Activated T-cell treated with anti-CD3 and anti-CD28 coated beads, Interleukin-2, amount 50 U/mL, for 24 hours (primary cell): Measurements from ENCODE around the gene BTBD9.

Source experiments
- DNase-seq: peaks from one replicate; pipeline ENCODE4 v3.0.0-alpha.2; 2020
- H3K27ac Mint-ChIP-seq: 2 replicates; pipeline ENCODE4 v1.8.0; 2020; ENCODE audit warnings: mild to moderate bottlenecking, mixed read lengths
- H3K27me3 Mint-ChIP-seq: 2 replicates; pipeline ENCODE4 v1.8.0; 2020; ENCODE audit warnings: mixed read lengths
- H3K36me3 Mint-ChIP-seq: 2 replicates; pipeline ENCODE4 v1.8.0; 2020; ENCODE audit warnings: low read depth, mixed read lengths
- H3K4me1 Mint-ChIP-seq: 2 replicates; pipeline ENCODE4 v1.8.0; 2020; ENCODE audit warnings: low read depth, mixed read lengths
- H3K4me3 Mint-ChIP-seq: 2 replicates; pipeline ENCODE4 v1.8.0; 2020; ENCODE audit warnings: mild to moderate bottlenecking, moderate library complexity, mixed read lengths
- H3K9me3 Mint-ChIP-seq: 2 replicates; pipeline ENCODE4 v1.8.0; 2020; ENCODE audit warnings: mixed read lengths

Gene BTBD9

DNA sequence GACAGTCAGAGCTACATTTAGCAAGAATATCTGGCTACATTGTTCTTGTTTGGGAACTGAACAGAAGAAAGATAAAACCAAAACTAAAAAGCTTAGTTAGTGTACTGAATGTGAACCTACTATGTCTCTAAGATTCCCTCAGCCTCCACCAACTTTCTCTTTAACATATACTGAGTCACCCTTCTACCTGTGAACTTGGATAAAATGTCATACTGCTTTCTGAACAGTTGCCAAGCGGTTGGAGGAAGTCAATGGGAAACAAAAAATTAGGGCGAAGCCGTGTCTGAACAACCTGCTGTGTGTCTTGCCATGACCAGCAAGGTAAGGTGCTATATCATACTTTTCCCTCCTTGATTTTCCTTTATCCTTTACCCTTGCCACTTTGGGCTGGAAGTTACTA, 243.5 kb downstream of the BTBD9 start:
- no peaks in the 10 kb centered on the region for H3K9me3 Mint-ChIP-seq
- H3K27ac Mint-ChIP-seq: no peak overlapping the region
- peaks cover 2% of the 10 kb centered on the region for H3K36me3 Mint-ChIP-seq
- no peak overlapping the region for H3K4me3 Mint-ChIP-seq
- H3K4me1 Mint-ChIP-seq: peaks cover 6% of the 10 kb centered on the region
- DNase-seq: no peak
- no peaks in the 10 kb centered on the region for H3K27me3 Mint-ChIP-seq

DNA sequence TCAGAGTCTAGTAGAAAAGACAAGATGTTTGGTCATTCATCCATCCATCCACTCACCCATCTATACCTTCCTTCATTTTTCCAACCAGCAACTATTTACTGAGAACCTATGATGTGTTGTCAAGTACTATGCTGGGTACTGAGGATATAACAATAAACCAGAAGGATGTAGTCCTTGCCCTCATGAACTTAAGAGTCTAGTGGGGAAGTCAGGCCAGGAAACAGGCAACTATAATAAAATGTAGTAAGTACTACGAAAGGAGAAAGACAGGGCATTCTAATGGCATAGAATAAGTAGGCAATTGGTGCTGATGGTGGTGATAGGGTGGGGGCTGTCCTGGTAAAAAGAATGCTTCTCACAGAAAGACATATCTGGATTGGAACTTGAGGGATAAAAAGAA, 245.7 kb downstream of the BTBD9 start:
- no peak for DNase-seq
- no peak overlapping the region for H3K27ac Mint-ChIP-seq
- no peak overlapping the region for H3K4me3 Mint-ChIP-seq
- peaks cover 2% of the 10 kb centered on the region for H3K36me3 Mint-ChIP-seq
- no peaks in the 10 kb centered on the region for H3K27me3 Mint-ChIP-seq
- H3K4me1 Mint-ChIP-seq: peaks cover 9% of the 10 kb centered on the region
- H3K9me3 Mint-ChIP-seq: no peaks in the 10 kb centered on the region

DNA sequence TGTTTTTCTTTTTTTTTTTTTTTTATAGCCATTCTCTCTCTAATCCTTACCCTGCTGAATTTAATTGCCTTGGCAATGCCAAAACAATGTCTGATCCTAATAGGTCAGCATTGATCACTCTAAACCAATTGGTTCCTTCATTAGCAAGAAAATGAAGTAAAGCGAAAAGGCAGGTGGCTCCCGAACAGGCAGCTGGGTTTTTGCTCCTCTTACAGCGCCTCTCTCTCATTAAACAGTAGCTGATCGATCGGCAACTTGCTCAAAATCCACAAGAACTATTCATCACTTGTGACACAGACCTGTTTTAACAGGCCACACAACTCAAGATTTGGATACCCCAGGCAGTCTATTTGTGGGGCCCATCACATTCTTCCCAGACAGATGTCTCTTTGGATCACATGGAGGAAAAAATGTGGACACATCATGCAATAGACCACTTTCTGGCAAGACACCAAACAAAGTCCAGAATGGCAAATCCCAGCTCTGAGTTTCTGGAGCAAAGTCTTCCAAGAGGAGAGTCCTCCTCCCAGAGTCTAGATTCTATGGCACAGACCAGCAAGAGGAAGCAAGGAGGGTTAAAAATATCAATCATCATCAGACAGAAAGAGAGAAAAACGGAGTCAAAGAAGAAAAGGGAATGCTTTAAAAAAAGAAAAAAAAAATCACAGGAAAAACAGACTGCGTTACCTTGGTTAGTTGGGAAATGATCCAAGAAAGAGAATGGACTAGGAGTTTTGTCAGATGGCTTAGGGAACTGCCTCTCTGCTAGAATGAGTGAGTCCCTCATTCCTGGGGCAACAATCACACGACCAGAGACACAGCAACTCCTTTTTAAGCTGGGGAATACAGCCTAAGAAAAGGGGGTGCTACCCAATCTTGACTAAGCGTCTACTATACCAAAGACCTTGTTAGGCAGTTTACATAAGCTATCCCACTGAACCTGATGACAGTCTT, 247.8 kb downstream of the BTBD9 start:
- no peak for DNase-seq
- Mint-ChIP-seq H3K4me1 (peaks cover 9% of the 10 kb centered on the region), H3K36me3 (peaks cover 2% of the 10 kb centered on the region), H3K9me3 (no peaks in the 10 kb centered on the region), H3K27ac (no peak overlapping the region), H3K4me3 (no peak overlapping the region), H3K27me3 (no peaks in the 10 kb centered on the region)

DNA sequence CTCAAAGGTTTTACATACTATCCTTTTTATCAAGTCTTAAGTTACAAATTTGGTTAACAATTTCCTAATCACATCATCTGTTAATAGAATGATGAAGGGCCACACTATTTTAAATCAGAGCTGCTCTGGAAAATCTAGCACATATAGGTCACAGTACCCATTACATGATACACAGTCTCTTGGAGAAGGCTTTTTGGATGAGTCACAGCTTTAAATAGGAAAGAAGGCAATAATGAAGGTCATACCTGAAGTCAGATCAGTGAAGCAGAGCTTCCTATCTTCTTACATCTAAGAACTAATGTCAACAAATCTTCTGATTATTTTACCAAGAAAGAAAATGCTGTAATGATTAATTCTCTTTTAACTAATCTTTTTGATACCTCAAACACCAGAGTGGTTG, 248.5 kb downstream of the BTBD9 start:
- Mint-ChIP-seq H3K27me3 (no peaks in the 10 kb centered on the region), H3K9me3 (no peaks in the 10 kb centered on the region), H3K4me1 (peaks cover 9% of the 10 kb centered on the region), H3K27ac (no peak overlapping the region), H3K36me3 (peaks cover 2% of the 10 kb centered on the region), H3K4me3 (no peak overlapping the region)
- no peak for DNase-seq

DNA sequence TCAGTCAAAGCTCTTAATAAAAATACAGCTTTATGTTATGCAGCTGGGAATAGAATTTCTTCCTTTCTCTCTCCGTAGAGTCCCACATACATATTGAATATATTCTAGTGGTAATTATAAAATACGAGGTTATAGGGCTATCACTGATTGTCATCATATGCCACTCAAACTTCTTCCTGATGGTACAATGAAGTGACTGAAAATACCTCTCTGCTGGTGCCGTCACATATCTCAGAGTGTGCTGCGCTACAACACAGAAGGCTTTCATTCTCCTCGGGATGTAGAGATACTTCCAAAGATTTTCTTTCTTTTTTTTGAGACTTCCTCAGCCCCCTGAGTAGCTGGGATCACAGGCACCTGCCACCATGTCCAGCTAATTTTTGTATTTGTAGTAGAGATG, 249.9 kb downstream of the BTBD9 start:
- Mint-ChIP-seq H3K36me3 (peaks cover 2% of the 10 kb centered on the region), H3K4me1 (peaks cover 9% of the 10 kb centered on the region), H3K27ac (no peak overlapping the region), H3K4me3 (no peak overlapping the region), H3K27me3 (no peaks in the 10 kb centered on the region), H3K9me3 (no peaks in the 10 kb centered on the region)
- no peak for DNase-seq

DNA sequence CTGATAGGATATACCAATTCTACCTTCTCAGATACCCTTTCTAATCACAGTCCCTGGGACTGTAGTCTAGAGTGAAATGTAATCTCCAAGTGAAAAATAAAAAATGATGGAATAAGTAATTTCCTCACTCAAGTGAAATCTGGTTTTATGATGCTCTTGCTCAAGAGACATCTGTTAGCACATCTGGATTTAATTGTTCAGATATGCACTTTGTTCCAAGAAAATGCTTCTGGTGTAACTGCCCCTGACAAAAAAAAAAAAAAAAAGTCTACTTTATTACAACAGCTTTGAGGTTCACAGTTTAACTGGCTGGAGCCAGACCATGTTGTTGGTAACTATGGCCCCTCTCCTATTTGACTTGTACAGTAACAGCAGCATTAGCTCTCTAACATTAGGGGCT, 251.8 kb downstream of the BTBD9 start:
- DNase-seq: no peak
- no peaks in the 10 kb centered on the region for H3K27me3 Mint-ChIP-seq
- no peaks in the 10 kb centered on the region for H3K36me3 Mint-ChIP-seq
- H3K9me3 Mint-ChIP-seq: no peaks in the 10 kb centered on the region
- peaks cover 9% of the 10 kb centered on the region for H3K4me1 Mint-ChIP-seq
- H3K4me3 Mint-ChIP-seq: no peak overlapping the region
- H3K27ac Mint-ChIP-seq: no peak overlapping the region

DNA sequence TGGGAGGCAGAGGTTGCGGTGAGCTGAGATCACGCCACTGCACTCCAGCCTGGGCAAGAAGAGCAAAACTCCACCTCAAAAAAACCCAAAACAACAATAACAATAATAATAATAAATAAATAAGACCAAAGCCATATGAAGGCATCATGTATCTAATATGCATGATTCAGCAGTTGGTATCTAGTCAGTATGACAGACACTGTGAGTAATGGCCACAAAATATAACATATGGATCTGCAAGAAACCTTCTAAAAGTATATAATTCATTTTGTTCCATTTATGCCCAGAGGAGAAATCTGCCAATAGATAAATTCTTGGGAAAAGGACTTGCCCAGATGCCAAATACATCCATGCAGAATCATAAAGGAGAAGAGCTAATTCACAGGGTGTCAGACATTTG, 252.3 kb downstream of the BTBD9 start:
- Mint-ChIP-seq H3K27me3 (no peaks in the 10 kb centered on the region), H3K4me3 (no peak overlapping the region), H3K36me3 (no peaks in the 10 kb centered on the region), H3K4me1 (peaks cover 9% of the 10 kb centered on the region), H3K27ac (no peak overlapping the region), H3K9me3 (no peaks in the 10 kb centered on the region)
- DNase-seq: no peak

DNA sequence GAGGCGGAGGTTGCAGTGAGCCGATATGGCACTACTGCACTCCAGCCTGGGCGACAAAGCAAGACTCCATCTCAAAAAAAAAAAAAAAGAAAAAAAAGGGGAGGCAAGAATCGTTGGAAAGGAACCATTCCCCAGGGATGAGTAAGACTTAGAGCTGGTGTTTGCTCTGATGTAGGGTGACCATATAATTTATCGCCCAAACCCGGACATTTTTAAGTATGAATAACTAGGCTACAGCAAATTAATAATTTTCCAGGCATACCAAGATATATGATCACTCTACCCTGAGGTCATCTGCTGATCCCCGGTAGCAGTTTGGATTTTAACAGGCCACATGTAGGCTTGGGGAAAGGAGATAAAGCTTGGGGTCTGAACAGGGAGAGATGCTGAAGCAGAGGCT, 260.9 kb downstream of the BTBD9 start:
- Mint-ChIP-seq H3K4me1 (no peaks in the 10 kb centered on the region), H3K36me3 (no peaks in the 10 kb centered on the region), H3K4me3 (no peak overlapping the region), H3K27ac (no peak overlapping the region), H3K9me3 (no peaks in the 10 kb centered on the region), H3K27me3 (no peaks in the 10 kb centered on the region)
- DNase-seq: no peak

DNA sequence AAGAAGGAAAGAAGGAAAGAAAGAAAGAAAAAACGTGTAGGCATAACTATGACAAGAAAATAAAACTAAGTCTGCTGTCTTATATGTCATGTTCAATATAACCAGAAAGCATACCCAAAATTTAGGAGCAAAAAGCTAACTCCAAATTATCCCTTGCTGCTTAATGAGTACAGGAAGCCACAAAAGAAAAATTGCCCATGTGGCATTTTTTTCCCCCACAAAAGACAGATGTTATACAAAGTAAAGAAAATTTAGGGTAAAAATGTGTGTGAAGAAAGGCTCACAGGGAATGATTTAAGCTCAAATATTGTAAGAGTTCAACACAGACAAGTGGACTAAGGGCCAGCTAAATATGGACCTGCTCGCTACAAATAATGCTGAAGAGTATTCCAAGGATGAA, 263.8 kb downstream of the BTBD9 start:
- no peaks in the 10 kb centered on the region for H3K9me3 Mint-ChIP-seq
- no peaks in the 10 kb centered on the region for H3K27me3 Mint-ChIP-seq
- DNase-seq: no peak
- no peaks in the 10 kb centered on the region for H3K4me1 Mint-ChIP-seq
- no peaks in the 10 kb centered on the region for H3K36me3 Mint-ChIP-seq
- no peak overlapping the region for H3K27ac Mint-ChIP-seq
- H3K4me3 Mint-ChIP-seq: no peak overlapping the region

DNA sequence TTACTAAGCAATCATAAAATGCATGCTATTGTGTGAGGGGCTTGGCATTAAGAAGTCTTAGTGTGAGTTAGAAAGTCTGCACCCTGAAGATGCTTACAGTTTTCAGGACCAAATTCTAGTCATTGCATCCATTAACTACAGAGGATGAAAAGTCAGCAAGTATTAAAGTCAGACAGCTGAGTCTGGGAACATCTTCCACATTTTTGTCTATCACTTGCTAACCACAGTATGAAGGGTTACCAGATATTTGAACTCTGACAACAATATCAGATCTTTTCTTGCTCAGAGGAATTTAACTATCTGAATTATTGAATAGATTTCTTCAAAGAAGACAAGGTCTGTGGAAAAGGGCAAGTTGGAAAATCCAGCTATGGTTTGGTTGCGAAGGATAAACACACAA, 264.4 kb downstream of the BTBD9 start:
- no peak for DNase-seq
- H3K27me3 Mint-ChIP-seq: no peaks in the 10 kb centered on the region
- no peak overlapping the region for H3K4me3 Mint-ChIP-seq
- H3K9me3 Mint-ChIP-seq: no peaks in the 10 kb centered on the region
- H3K4me1 Mint-ChIP-seq: peaks cover 2% of the 10 kb centered on the region
- H3K27ac Mint-ChIP-seq: no peak overlapping the region
- H3K36me3 Mint-ChIP-seq: no peaks in the 10 kb centered on the region

DNA sequence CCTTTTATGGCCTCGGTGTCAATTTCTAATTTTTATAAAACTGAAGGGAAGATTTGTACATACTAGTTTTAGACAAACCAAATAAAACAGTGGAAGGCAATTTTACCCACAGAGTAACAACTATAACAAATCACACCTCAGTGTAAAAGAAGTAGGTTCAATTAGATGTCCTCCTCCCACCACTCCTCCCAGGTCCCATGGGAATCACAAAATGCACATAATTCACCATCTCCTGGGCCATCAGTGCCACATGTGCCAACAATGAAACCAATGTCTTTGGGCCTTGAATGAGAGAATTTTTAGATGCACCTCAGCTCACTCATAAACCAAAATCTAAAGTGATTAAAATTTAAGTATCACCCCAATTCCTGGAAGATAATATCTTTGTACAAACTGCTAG, 267.8 kb downstream of the BTBD9 start:
- no peak overlapping the region for H3K27ac Mint-ChIP-seq
- no peaks in the 10 kb centered on the region for H3K36me3 Mint-ChIP-seq
- H3K9me3 Mint-ChIP-seq: no peaks in the 10 kb centered on the region
- no peak for DNase-seq
- H3K4me3 Mint-ChIP-seq: no peak overlapping the region
- no peaks in the 10 kb centered on the region for H3K27me3 Mint-ChIP-seq
- H3K4me1 Mint-ChIP-seq: peaks cover 6% of the 10 kb centered on the region

DNA sequence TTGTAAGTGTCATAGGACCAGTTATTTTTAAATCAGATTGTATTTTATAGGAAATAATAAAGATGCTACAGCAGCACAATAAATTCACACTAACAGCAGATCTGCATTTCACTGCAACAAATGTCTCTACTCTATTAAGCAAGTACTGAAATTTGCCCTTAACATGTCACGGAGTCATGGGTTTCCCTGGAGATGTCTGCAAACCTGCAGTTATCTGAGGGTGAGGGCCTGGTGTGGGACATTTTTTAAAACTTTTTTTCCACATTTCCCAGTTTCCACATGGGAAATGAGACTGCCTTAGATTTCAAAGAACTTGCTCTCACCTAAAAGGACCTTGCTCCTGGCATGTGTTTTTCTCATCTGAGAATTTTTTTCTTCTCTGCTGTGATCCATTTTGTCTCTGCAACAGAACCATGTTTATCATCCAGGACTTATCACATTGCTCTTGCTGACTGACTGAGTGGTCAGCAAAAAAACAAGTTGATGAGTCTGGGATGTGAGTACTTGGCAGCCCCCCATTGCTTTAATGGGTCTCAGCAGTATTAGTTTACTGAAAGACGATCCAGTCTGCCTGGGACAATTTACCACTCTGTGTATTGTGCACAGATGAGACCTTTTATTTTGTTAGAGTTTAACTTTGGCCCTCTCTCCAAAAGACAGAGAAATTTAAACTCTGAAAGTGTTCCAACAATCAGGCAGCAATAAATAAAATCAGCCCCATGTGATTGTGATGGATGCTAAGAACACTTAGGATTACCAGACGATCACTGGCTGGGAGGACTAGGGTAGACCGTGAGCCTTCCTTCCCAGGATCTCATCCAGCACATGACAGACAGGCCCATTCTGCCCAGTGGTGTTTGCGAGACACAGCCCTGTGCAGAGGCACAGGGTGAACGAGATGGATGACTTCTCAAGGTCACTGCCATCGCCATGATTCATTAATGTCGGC, 268.8 kb downstream of the BTBD9 start:
- H3K4me1 Mint-ChIP-seq: peaks cover 6% of the 10 kb centered on the region
- H3K27me3 Mint-ChIP-seq: no peaks in the 10 kb centered on the region
- no peak for DNase-seq
- no peak overlapping the region for H3K27ac Mint-ChIP-seq
- no peak overlapping the region for H3K4me3 Mint-ChIP-seq
- H3K9me3 Mint-ChIP-seq: no peaks in the 10 kb centered on the region
- no peaks in the 10 kb centered on the region for H3K36me3 Mint-ChIP-seq

DNA sequence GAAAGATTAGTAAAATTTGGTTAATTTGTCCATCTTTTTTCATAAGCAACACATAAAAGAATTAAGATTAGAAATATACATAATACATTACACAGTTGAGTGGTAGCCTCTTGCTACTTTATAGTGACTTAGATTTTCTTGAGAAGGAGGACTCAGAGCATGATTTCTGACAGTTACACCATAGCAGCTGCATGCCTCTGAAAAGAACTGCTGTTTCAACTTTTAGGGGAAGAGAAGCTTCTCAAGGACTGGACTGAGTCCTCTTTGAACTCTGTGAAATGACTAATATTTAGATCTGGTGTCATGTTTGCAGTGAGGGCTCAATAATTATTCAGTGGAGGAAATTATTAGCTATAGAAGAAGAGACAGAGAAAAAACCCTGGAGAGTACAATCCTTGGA, 272.5 kb downstream of the BTBD9 start:
- H3K4me1 Mint-ChIP-seq: peaks cover 6% of the 10 kb centered on the region
- no peak for DNase-seq
- no peaks in the 10 kb centered on the region for H3K9me3 Mint-ChIP-seq
- H3K27me3 Mint-ChIP-seq: no peaks in the 10 kb centered on the region
- no peak overlapping the region for H3K27ac Mint-ChIP-seq
- H3K36me3 Mint-ChIP-seq: no peaks in the 10 kb centered on the region
- no peak overlapping the region for H3K4me3 Mint-ChIP-seq

DNA sequence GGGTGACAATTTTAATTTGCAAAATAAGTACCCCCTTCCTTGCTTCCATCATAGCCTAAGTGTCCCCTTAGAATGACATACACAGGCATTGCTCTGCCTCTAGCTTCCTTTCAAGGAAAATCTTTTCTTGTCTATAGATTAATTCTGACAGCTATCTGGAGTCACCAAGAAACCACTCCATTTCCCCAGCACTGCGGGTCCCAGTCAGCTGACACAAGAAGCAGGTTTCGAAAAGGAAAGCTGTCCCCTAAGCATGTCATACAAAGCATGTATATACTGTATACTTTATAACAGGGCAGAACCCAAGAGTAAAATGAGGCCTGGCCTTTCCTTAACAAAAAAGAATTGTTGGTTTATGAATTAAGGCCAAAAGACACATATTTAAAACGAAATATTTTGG, 273.5 kb downstream of the BTBD9 start:
- H3K4me3 Mint-ChIP-seq: no peak overlapping the region
- no peak overlapping the region for H3K27ac Mint-ChIP-seq
- DNase-seq: no peak
- H3K4me1 Mint-ChIP-seq: peaks cover 6% of the 10 kb centered on the region
- H3K36me3 Mint-ChIP-seq: no peaks in the 10 kb centered on the region
- H3K27me3 Mint-ChIP-seq: no peaks in the 10 kb centered on the region
- no peaks in the 10 kb centered on the region for H3K9me3 Mint-ChIP-seq

DNA sequence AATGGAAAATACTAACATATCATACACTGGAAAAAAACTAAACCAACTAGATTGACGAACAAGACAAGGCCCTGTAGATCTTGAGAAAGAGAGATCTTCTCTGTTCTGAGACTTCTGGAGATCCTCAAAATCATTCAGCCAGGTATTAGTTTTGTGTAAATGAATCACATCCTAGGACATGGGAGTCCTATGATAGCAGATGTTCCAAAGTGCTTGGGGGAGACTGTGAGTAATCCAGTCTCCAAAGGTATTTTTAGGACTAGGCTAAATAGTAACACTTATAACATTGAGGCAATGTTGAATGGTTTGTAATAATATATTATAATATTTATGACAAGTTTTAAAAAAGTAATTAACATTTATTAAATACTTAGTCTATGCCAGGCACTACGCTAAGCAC, 275.0 kb downstream of the BTBD9 start:
- Mint-ChIP-seq H3K9me3 (no peaks in the 10 kb centered on the region), H3K27ac (no peak overlapping the region), H3K36me3 (no peaks in the 10 kb centered on the region), H3K27me3 (no peaks in the 10 kb centered on the region), H3K4me1 (peaks cover 4% of the 10 kb centered on the region), H3K4me3 (no peak overlapping the region)
- DNase-seq: no peak
